SK-N-SH treated with all-trans-retinoic acid at 6 μM for 48 hours (cell line): Measurements from ENCODE around the gene FGF5.
"Not testable (repeated sequence)": the region's sequence is repeated elsewhere in the genome, so short reads cannot be mapped to it uniquely, and the experiment has no call there.

ENCODE experiments used
- CSRNP3 ChIP-seq: fragments of 250-450 bp; sonication (Bioruptor Pico); IDR thresholded peaks from 2 replicates; pipeline ENCODE4 v1.5.1; 2021; ENCODE audit warnings: mild to moderate bottlenecking, moderate library complexity
- PATZ1 ChIP-seq: fragments of 250-450 bp; sonication (Bioruptor Pico); IDR thresholded peaks from 2 replicates; pipeline ENCODE4 v1.8.0; 2020; ENCODE audit warnings: mild to moderate bottlenecking, moderate library complexity, borderline replicate concordance
- RARB ChIP-seq: fragments of 250-450 bp; sonication (Bioruptor Pico); IDR thresholded peaks from 2 replicates; pipeline ENCODE4 v1.8.0; 2021; ENCODE audit warnings: mild to moderate bottlenecking, moderate library complexity
- SNAI2 ChIP-seq: fragments of 250-450 bp; sonication (Bioruptor Pico); IDR thresholded peaks from 2 replicates; pipeline ENCODE4 v1.5.0; 2020; ENCODE audit warnings: mild to moderate bottlenecking, moderate library complexity
- TOX ChIP-seq: fragments of 250-450 bp; sonication (Bioruptor Pico); IDR thresholded peaks from 2 replicates; pipeline ENCODE4 v1.8.0; 2021; ENCODE audit warnings: mild to moderate bottlenecking, moderate library complexity, borderline replicate concordance
- ZFP3 ChIP-seq: fragments of 250-450 bp; sonication (Bioruptor Pico); IDR thresholded peaks from 2 replicates; pipeline ENCODE4 v1.5.0; 2020; ENCODE audit warnings: mild to moderate bottlenecking, moderate library complexity

- not testable (repeated sequence) for TF ChIP-seq PATZ1 (CRISPR knock-in tag); SNAI2; RARB (CRISPR knock-in tag); CSRNP3 (CRISPR knock-in tag); ZFP3
- 0 out of 2 replicates have a peak, but pooled peaks have one; percentile 33 for TF ChIP-seq TOX (CRISPR knock-in tag)
Measured at GRCh38 chr4:80247484-80247883, 19.0 kb upstream of the FGF5 start.
